Gastroesophageal sphincter (tissue), 3 donors: ENCODE results near the gene RILP.

ENCODE experiments used
- CTCF ChIP-seq, 4 experiments: fragments of 200-600 bp in 2 of 4; fragments of 450-650 bp in 2 of 4; sonication (generic) in 1 of 4; IDR thresholded peaks; one replicate each; pipeline ENCODE4 v1.5.1; 2017 to 2019; ENCODE audit warnings: antibody characterized with exemption in 4 of 4, mild to moderate bottlenecking in 2 of 4, moderate library complexity in 2 of 4
- POLR2A ChIP-seq, 2 donors: fragments of 450-650 bp; IDR thresholded peaks; one replicate each; pipeline ENCODE4 v1.6.1; 2017; ENCODE audit warnings: antibody characterized with exemption in 2 of 2, mild to moderate bottlenecking in 2 of 2, moderate library complexity in 1 of 2
- POLR2AphosphoS5 ChIP-seq: sonication (generic); formaldehyde crosslinking; IDR thresholded peaks from one replicate; pipeline ENCODE4 v1.6.1; 2017; ENCODE audit warnings: antibody characterized with exemption

- TF ChIP-seq POLR2A (IDR thresholded peaks at IDR 0.05) (no peak), CTCF (IDR thresholded peaks at IDR 0.05) (no peak), POLR2AphosphoS5 (no peak)
These were observed 41.0 kb downstream of the RILP start for GRCh38 chr17:1608676-1609075.
